Activated naive CD4-positive, alpha-beta T cell treated with Interleukin-2 at 50 U/mL for 16 hours (primary cell): ENCODE measurements around the gene ATRN.
"Not testable (repeated sequence)": the region's sequence is repeated elsewhere in the genome, so short reads cannot be mapped to it uniquely, and the experiment has no call there.

ENCODE experiments used
- DNase-seq: peaks from one replicate; pipeline ENCODE4 v3.0.0-alpha.2; 2020

ATRN gene

DNA sequence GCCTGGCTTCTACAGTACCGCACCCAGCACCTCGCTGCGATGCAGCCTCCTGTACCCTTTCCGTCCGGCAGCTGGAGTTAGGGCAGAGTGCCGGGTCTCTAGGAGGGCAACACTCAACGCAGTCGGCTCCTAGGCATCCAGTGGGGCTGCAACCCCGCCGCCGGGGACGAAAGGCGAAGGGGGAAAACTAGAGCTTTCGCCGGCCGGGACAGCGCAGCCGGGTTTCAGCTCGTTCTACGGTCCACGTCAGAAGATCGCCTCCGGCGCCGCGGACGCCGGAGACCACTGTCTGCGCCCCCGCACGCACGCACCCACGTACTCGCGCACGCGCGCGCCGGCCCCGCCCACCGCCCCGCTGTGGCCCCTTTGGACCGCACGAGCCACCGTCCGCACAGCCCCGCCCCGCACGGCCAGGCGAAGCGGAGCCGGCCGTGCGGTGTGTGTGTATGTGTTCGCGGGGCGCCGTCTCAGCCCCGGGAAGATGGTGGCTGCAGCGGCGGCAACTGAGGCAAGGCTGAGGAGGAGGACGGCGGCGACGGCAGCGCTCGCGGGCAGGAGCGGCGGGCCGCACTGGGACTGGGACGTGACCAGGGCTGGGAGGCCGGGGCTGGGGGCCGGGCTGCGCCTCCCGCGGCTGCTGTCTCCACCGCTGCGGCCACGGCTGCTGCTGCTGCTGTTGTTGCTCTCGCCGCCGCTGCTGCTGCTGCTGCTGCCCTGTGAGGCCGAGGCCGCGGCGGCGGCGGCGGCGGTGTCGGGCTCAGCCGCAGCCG is at the start of gene ATRN:
TSS of gene ATRN (plus strand) at position 392 of the 770 bp plus-strand sequence. CDS start at position 482, 90 bp downstream.
- DNase-seq, result peak; percentile 94

GRCh38 chr20:3421985-3422384 is 48.8 kb upstream of the ATRN start:
- no peak for DNase-seq

- DNase-seq, result no peak
Observed at GRCh38 chr20:3423126-3423525, 47.7 kb upstream of the ATRN start.

- DNase-seq, result not testable (repeated sequence)
Observed at GRCh38 chr20:3426766-3427165, 44.1 kb upstream of the ATRN start.

DNA sequence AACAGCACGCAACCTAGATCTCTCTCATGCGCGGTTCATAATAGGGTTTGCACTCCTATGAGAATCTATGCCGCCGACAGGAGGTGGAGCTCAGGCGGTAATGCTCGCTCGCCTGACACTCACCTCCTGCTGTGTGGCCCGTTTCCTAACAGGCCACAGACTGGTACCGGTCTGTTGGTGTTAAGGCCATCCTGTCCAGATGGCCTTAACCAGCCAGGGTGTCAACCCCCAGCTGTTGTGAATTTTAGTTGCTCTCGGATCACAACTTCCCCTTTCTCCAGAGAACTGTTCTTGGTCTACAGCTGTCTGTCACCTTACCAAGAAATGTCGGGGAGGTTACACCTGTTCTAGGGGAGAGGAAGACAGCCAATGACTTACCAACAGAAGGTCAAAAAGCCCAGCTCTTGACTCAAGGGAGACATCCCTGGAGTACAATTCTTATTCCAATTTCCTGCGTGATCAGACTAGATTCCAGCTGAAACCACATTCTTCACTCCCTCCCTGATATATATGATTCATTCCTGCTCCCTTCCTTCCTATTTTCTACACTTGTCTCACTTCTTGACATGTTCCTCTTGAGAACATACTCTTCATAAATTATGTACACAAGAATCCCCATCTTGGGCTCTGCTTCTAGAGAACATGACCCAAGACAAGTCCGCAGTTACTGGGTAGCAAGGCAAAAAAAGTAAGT is 40.3 kb upstream of the ATRN start:
- no peak for DNase-seq

GRCh38 chr20:3431109-3431508 is 39.7 kb upstream of the ATRN start:
- no peak for DNase-seq

GRCh38 chr20:3432844-3433243 is 38.0 kb upstream of the ATRN start:
- DNase-seq, result no peak

GRCh38 chr20:3433744-3434143 is 37.1 kb upstream of the ATRN start:
- no peak for DNase-seq

- no peak for DNase-seq
Observed at GRCh38 chr20:3434232-3434631, 36.6 kb upstream of the ATRN start.

DNA sequence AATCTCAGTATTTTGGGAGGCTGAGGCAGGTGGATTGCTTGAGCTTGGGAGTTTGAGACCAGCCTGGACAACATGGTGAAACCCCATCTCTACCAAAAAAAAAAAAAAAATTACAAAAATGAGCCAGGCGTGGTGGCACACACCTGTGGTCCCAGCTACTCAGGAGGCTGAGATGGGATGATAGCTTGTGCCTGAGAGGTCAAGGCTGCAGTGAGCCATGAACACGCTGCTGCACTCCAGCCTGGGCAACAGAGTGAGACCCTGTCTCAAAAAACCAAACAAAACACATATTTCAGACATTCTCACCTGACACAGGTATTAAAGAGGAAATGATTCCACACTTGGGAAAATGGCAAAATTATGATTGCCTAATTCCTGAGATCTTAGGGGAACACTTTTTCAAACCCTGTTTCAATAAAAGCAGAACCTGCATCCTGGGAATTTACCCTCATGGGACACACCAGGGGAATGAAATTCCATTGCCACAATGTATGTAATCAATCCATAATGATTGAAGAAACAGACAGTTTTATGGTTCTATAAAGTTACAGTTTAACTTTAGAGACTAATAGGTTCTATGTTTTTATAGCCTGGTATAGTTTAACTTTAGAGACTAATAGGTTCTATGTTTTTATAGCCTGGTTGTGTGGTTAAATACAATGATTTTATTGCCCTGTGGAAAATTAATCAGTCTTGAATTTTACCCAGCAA is 33.8 kb upstream of the ATRN start:
- no peak for DNase-seq

DNA sequence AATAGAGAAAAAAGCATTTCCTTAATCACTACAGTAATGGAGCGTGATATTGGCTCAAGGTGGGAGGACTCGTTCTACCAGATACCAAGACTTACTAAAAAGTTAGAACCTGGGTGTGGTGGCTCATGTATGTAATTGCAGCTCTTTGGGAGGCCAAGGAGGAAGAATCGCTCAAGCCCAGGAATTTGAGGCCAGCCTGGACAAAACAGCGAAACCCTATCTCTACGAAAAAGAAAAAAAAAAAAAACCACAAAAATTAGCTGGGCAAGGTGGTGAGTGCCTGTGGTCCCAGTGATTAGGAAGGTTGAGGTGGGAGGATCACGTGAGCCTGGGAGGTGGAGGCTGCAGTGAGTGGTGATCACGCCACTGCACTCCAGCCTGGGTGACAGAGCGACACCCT is 24.0 kb upstream of the ATRN start:
- no peak for DNase-seq

DNA sequence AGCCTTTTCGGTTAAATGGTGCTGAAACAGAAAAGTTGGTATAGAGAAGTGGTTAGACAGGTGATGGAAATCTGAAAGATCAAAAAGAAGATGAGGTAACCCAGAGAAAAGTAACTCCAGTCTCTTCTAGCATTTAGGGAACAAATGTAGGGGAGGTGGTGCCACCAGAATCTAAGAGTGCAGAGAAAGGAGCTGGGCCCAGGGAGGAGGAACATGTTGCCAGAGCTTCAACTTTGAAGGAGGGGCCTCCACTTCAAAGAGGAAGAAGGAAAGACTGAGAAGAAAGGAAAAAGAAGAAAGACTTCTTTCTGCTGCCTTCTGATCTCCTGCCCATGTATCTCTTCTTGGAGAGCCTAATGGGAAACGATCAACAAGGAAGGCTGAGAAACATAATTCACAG is 23.5 kb upstream of the ATRN start:
- DNase-seq, result no peak

DNA sequence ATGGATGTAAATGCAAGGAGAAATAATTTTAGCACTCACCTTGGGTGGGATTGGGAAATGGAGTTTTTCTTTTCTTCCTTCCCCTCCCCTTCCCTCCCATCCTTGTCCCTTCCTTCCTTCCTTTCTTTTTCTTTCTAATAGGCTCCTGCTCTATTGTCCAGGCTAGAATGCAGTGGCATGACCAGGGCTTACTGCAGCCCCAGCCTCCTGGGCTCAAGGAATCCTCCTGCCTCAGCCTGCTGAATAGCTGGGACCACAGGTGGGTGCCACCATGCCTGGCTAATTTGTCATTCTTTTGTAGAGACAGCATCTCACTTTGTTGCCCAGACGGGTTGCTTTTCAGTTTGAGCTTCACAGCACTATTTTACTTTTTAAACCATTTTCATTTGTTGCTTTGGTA is 21.5 kb upstream of the ATRN start:
- no peak for DNase-seq

DNA sequence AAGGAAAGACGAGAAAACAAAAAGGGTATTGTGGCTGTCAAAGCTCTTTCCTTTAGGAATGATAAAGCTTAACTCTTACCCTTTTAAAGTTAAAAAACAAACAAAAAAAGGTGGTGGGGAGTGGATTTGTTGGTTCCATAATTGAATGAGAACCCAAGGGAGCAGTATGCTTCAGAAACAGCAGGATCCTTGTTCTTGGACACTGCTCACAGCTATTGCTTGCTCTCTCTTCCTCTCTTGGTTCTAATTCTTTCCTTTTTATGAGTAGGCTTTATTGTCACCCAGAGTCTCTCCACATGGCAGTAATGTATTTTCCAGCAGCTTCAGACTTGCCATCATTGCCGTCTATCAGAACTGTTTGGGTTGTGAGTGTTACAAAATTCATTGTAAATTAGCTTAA is 18.7 kb upstream of the ATRN start:
- no peak for DNase-seq

GRCh38 chr20:3452690-3453089 is 18.1 kb upstream of the ATRN start:
- DNase-seq, result no peak

DNA sequence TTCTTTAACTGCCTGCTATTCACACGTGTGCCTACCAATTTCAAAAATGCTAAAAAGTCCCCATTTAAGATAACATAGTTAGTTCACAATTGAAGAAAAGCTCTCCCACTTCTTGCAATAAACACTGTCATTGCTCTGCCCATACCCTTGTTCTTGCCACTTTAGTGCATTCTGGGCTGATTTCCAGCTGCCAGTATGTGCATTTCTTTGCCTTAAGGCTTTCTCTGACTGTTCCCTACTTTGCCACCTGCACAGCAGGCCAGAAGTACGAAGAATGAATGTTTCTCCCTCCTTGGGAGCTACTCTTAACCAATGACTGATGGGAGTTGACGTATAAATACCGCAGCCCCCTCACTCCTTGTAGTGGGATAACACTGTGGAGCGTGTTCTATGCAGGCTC is 16.0 kb upstream of the ATRN start:
- DNase-seq, result no peak

DNA sequence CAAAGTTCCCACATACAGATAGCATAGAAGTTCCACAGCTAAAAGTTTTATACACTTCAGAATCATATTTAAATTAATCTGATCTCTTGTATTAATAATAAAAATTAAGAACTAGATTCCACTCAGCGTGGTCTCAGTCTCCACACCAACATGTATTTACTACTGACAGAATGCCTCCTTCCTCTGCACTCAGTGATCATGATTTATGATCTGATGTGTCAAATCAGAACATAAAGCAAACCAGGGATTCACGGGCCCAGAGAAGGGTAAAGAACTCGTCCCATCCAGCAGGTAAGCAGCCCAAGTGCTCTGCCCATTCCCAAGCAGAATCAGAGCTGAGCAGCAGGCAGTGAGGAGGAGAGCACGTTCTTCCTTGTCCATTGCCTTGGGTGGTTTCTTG is 14.2 kb upstream of the ATRN start:
- DNase-seq, result no peak

- no peak for DNase-seq
Observed at GRCh38 chr20:3459881-3460307, 10.9 kb upstream of the ATRN start.

- no peak for DNase-seq
Observed at GRCh38 chr20:3461211-3461771, 9.5 kb upstream of the ATRN start.

DNA sequence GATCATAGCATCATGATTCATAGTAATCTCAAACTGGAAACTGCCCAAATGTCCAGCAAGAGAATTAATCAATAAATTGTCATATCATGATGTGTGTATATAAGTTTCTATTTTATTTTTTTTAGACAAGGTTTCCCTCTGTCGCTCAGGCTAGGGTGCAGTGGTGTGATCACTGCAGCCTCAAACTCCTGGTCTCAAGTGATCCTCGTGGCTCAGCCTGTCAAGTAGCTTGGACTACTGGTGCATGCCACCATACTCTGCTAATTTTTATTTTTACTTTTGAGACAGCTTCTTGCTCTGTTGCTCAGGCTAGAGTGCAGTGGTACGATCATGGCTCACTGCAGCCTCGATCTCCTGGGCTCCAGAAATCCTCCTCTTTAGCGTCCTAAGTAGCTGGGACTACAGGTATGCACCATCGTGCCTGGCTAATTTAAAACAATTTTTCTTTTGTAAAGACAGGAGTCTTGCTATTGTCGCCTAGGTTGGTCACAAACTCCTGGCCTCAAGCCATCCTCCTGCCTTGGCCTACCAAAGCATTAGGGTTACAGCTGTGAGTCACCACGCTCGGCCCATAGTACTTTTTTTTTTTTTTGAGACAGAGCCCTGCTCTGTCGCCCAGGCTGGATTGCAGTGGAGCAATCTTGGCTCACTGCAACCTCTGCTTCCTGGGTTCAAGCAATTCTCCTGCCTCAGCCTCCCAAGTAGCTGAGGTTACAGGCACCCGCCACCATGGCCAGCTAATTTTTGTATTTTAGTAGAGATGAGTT is 8.7 kb upstream of the ATRN start:
- no peak for DNase-seq

DNA sequence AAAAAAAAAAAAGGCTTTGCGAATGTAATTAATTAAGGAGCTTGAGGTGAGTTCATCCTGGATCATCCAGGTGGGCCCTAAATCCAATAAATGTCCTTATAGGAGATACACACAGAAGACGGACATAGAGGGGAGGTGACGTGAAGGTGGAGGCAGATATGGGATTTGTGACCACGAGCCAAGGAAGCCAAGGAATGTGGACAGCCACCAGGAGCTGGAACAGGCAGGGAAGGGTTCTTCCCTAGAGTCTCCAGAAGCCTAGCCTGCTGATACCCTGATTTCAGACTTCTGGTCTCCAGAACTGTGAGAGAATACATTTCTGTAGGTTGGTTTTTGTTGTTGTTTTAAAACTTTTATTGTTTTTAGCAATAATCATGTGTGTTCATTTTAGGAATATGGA is 6.7 kb upstream of the ATRN start:
- DNase-seq, result no peak

- no peak for DNase-seq
Observed at GRCh38 chr20:3465301-3465700, 5.5 kb upstream of the ATRN start.

- no peak for DNase-seq
Observed at GRCh38 chr20:3470208-3470626, 601 bp upstream of the ATRN start.
